ENCODE results near the gene DNAI2. TPM values are rescaled to one million over a fixed set of nuclear protein-coding genes. Genes with fewer than 3 reads are reported as not detected.

Gene DNAI2
- total RNA-seq, 1 donor from 2014 or later: not detected

GRCh38 chr17:74354123-74354522 is 80.1 kb downstream of the DNAI2 start:
- H3K9ac ChIP-seq (ENCODE audit: low read depth in 1 of 3, low read length in 3 of 3): no peak overlapping the region
- peaks cover 83 to 92% (median 88%) of the 10 kb centered on the region in 3 donors for H3K27me3 ChIP-seq (ENCODE audit: control insufficient read depth in 3 of 3, insufficient read depth in 3 of 3, low read length in 3 of 3)
- H3K9me3 ChIP-seq (ENCODE audit: control insufficient read depth in 3 of 3, low read length in 3 of 3): no peaks in the 10 kb centered on the region
- H3K4me3 ChIP-seq (ENCODE audit: low read length in 3 of 3): no peak overlapping the region
- H3K36me3 ChIP-seq (ENCODE audit: control insufficient read depth in 3 of 3, insufficient read depth in 3 of 3, low read length in 3 of 3): no peaks in the 10 kb centered on the region
- no peak overlapping the region for H3K27ac ChIP-seq (ENCODE audit: low read depth, low read length)
- peaks cover 2 to 8% (median 7%) of the 10 kb centered on the region in 3 donors for H3K4me1 ChIP-seq (ENCODE audit: control insufficient read depth in 3 of 3, insufficient read depth in 3 of 3, low read length in 3 of 3)

- peaks cover 82 to 91% (median 87%) of the 10 kb centered on the region in 3 donors for H3K27me3 ChIP-seq (ENCODE audit: control insufficient read depth in 3 of 3, insufficient read depth in 3 of 3, low read length in 3 of 3)
Observed at GRCh38 chr17:74354561-74354960, 80.5 kb downstream of the DNAI2 start.

DNA sequence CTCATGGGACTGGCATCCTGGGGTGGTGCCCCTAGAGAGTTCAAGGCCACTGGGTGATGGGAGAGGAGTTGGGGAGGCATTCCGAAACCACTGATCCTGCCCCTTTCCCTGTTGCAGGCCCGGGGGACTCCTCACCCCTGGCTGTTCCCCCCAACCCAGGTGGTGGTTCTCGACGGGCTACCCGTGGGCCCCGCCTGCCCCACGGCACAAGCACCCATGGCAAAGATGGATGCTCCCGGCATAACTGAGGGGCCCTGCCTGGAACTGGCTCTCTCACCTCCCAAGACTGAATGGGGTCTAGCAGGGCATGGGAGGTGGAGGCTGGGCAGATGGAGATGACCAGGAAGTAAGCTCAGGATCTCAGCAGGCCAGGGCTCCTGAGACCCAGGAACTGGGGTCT is 81.0 kb downstream of the DNAI2 start:
- no peaks in the 10 kb centered on the region for H3K9me3 ChIP-seq (ENCODE audit: control insufficient read depth in 3 of 3, low read length in 3 of 3)
- no peaks in the 10 kb centered on the region for H3K36me3 ChIP-seq (ENCODE audit: control insufficient read depth in 3 of 3, insufficient read depth in 3 of 3, low read length in 3 of 3)
- peaks cover 86 to 93% (median 91%) of the 10 kb centered on the region in 3 donors for H3K27me3 ChIP-seq (ENCODE audit: control insufficient read depth in 3 of 3, insufficient read depth in 3 of 3, low read length in 3 of 3)
- H3K4me3 ChIP-seq (ENCODE audit: low read length in 3 of 3): no peak overlapping the region
- no peak overlapping the region for H3K9ac ChIP-seq (ENCODE audit: low read depth in 1 of 3, low read length in 3 of 3)
- peaks cover 2 to 8% (median 7%) of the 10 kb centered on the region in 3 donors for H3K4me1 ChIP-seq (ENCODE audit: control insufficient read depth in 3 of 3, insufficient read depth in 3 of 3, low read length in 3 of 3)
- no peak overlapping the region for H3K27ac ChIP-seq (ENCODE audit: low read depth, low read length)

More at GRCh38 chr17:74354561-74354960, 80.5 kb downstream of the DNAI2 start:
- Histone ChIP-seq H3K4me3 (ENCODE audit: low read length in 3 of 3) (no peak overlapping the region), H3K27ac (ENCODE audit: low read depth, low read length) (no peak overlapping the region), H3K4me1 (ENCODE audit: control insufficient read depth in 3 of 3, insufficient read depth in 3 of 3, low read length in 3 of 3) (peaks cover 2 to 8% (median 7%) of the 10 kb centered on the region in 3 donors), H3K36me3 (ENCODE audit: control insufficient read depth in 3 of 3, insufficient read depth in 3 of 3, low read length in 3 of 3) (no peaks in the 10 kb centered on the region), H3K9me3 (ENCODE audit: control insufficient read depth in 3 of 3, low read length in 3 of 3) (no peaks in the 10 kb centered on the region), H3K9ac (ENCODE audit: low read depth in 1 of 3, low read length in 3 of 3) (no peak overlapping the region)

DNA sequence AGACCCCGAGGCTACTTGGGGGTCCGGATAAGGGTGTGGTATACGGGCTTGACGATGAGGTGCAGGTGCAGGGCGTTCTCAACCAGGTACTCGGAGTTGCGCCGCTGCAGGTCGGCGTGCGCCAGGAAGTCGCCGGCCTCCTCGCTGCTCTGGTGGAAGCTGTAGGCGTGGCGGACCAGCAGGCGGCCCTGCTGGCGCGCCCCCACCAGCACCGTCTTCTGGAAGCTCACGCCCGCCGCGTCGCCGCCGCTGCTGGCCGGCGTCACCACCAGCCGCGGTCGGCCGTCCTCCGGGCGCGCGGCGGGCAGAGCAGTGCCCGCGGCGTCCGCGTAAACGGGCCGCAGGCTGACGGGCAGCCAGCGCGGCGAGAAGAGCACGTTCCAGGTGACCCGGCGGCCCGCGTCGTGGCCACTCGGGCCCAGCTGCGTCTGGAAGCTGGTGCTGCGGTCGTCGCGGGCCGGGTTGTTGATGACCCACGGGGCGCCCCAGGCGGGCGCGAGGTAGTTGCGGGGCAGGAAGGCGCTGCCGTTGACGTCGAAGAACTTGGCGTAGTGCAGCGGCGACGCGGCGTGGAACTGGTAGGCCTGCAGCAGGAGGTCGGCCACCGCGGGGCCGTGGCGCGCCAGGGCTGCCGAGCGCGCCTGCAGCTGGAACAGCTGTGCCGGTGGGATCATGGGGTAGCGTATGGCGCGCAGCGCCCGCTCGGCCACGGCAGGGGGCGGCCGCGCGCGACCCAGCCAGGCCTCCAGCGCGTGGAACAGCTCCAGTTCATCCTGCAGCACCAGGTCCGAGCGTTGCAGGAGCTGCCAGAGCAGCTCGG is 82.8 kb downstream of the DNAI2 start:
- Histone ChIP-seq H3K9me3 (ENCODE audit: control insufficient read depth in 3 of 3, low read length in 3 of 3) (no peaks in the 10 kb centered on the region), H3K36me3 (ENCODE audit: control insufficient read depth in 3 of 3, insufficient read depth in 3 of 3, low read length in 3 of 3) (no peaks in the 10 kb centered on the region), H3K27ac (ENCODE audit: low read depth, low read length) (no peak overlapping the region), H3K4me1 (ENCODE audit: control insufficient read depth in 3 of 3, insufficient read depth in 3 of 3, low read length in 3 of 3) (peaks cover 2 to 9% (median 8%) of the 10 kb centered on the region in 3 donors), H3K9ac (ENCODE audit: low read depth in 1 of 3, low read length in 3 of 3) (no peak overlapping the region), H3K4me3 (ENCODE audit: low read length in 3 of 3) (peak overlapping the region in 2 of 3 donors; percentile 29 to 40), H3K27me3 (ENCODE audit: control insufficient read depth in 3 of 3, insufficient read depth in 3 of 3, low read length in 3 of 3) (peaks cover 92 to 96% (median 94%) of the 10 kb centered on the region in 3 donors)

GRCh38 chr17:74357466-74357809 is 83.4 kb downstream of the DNAI2 start:
- Histone ChIP-seq H3K36me3 (ENCODE audit: control insufficient read depth in 3 of 3, insufficient read depth in 3 of 3, low read length in 3 of 3) (no peaks in the 10 kb centered on the region), H3K4me1 (ENCODE audit: control insufficient read depth in 3 of 3, insufficient read depth in 3 of 3, low read length in 3 of 3) (peaks cover 2 to 10% (median 8%) of the 10 kb centered on the region in 3 donors), H3K4me3 (ENCODE audit: low read length in 3 of 3) (peak overlapping the region in 1 of 3 donors; percentile 40), H3K27ac (ENCODE audit: low read depth, low read length) (no peak overlapping the region), H3K27me3 (ENCODE audit: control insufficient read depth in 3 of 3, insufficient read depth in 3 of 3, low read length in 3 of 3) (peaks cover 86 to 94% (median 93%) of the 10 kb centered on the region in 3 donors), H3K9me3 (ENCODE audit: control insufficient read depth in 3 of 3, low read length in 3 of 3) (no peaks in the 10 kb centered on the region), H3K9ac (ENCODE audit: low read depth in 1 of 3, low read length in 3 of 3) (no peak overlapping the region)

- Histone ChIP-seq H3K27ac (ENCODE audit: low read depth, low read length) (no peak overlapping the region), H3K4me1 (ENCODE audit: control insufficient read depth in 3 of 3, insufficient read depth in 3 of 3, low read length in 3 of 3) (peaks cover 2 to 17% (median 13%) of the 10 kb centered on the region in 3 donors), H3K36me3 (ENCODE audit: control insufficient read depth in 3 of 3, insufficient read depth in 3 of 3, low read length in 3 of 3) (no peaks in the 10 kb centered on the region), H3K9ac (ENCODE audit: low read depth in 1 of 3, low read length in 3 of 3) (no peak overlapping the region), H3K4me3 (ENCODE audit: low read length in 3 of 3) (no peak overlapping the region), H3K9me3 (ENCODE audit: control insufficient read depth in 3 of 3, low read length in 3 of 3) (no peaks in the 10 kb centered on the region), H3K27me3 (ENCODE audit: control insufficient read depth in 3 of 3, insufficient read depth in 3 of 3, low read length in 3 of 3) (peaks cover 79 to 82% (median 81%) of the 10 kb centered on the region in 3 donors)
Observed at GRCh38 chr17:74358697-74359096, 84.7 kb downstream of the DNAI2 start.

DNA sequence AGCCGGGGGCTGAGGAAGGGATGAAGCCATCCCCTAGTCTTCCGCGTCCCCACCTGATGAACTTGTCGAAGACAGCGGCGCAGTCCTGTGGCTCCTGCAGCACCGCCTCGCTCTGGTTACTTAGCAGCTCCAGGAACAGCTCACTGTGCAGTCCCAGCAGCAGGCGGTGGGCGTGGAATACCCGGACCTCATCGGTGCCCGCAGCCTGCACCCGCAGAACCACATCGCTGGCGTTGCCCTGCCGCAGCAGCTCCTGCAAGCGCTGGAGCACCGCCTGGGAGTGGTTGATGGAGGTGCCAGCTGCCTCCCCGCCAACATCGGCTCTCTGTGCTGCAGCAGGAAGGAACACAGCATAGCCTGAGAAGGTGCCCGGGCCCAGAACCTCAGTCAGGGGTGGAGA is 85.9 kb downstream of the DNAI2 start:
- H3K4me1 ChIP-seq (ENCODE audit: control insufficient read depth in 3 of 3, insufficient read depth in 3 of 3, low read length in 3 of 3): peaks cover 2 to 17% (median 13%) of the 10 kb centered on the region in 3 donors
- H3K9me3 ChIP-seq (ENCODE audit: control insufficient read depth in 3 of 3, low read length in 3 of 3): no peaks in the 10 kb centered on the region
- H3K4me3 ChIP-seq (ENCODE audit: low read length in 3 of 3): no peak overlapping the region
- H3K27ac ChIP-seq (ENCODE audit: low read depth, low read length): no peak overlapping the region
- peaks cover 67 to 70% (median 69%) of the 10 kb centered on the region in 3 donors for H3K27me3 ChIP-seq (ENCODE audit: control insufficient read depth in 3 of 3, insufficient read depth in 3 of 3, low read length in 3 of 3)
- no peaks in the 10 kb centered on the region for H3K36me3 ChIP-seq (ENCODE audit: control insufficient read depth in 3 of 3, insufficient read depth in 3 of 3, low read length in 3 of 3)
- no peak overlapping the region for H3K9ac ChIP-seq (ENCODE audit: low read depth in 1 of 3, low read length in 3 of 3)

- H3K27ac ChIP-seq (ENCODE audit: low read depth, low read length): no peak overlapping the region
- H3K4me1 ChIP-seq (ENCODE audit: control insufficient read depth in 3 of 3, insufficient read depth in 3 of 3, low read length in 3 of 3): peaks cover 2 to 17% (median 13%) of the 10 kb centered on the region in 3 donors
- H3K4me3 ChIP-seq (ENCODE audit: low read length in 3 of 3): no peak overlapping the region
- H3K9ac ChIP-seq (ENCODE audit: low read depth in 1 of 3, low read length in 3 of 3): no peak overlapping the region
- H3K9me3 ChIP-seq (ENCODE audit: control insufficient read depth in 3 of 3, low read length in 3 of 3): no peaks in the 10 kb centered on the region
- H3K27me3 ChIP-seq (ENCODE audit: control insufficient read depth in 3 of 3, insufficient read depth in 3 of 3, low read length in 3 of 3): peaks cover 57 to 61% (median 60%) of the 10 kb centered on the region in 3 donors
- H3K36me3 ChIP-seq (ENCODE audit: control insufficient read depth in 3 of 3, insufficient read depth in 3 of 3, low read length in 3 of 3): no peaks in the 10 kb centered on the region
Observed at GRCh38 chr17:74360899-74361229, 86.8 kb downstream of the DNAI2 start.

DNA sequence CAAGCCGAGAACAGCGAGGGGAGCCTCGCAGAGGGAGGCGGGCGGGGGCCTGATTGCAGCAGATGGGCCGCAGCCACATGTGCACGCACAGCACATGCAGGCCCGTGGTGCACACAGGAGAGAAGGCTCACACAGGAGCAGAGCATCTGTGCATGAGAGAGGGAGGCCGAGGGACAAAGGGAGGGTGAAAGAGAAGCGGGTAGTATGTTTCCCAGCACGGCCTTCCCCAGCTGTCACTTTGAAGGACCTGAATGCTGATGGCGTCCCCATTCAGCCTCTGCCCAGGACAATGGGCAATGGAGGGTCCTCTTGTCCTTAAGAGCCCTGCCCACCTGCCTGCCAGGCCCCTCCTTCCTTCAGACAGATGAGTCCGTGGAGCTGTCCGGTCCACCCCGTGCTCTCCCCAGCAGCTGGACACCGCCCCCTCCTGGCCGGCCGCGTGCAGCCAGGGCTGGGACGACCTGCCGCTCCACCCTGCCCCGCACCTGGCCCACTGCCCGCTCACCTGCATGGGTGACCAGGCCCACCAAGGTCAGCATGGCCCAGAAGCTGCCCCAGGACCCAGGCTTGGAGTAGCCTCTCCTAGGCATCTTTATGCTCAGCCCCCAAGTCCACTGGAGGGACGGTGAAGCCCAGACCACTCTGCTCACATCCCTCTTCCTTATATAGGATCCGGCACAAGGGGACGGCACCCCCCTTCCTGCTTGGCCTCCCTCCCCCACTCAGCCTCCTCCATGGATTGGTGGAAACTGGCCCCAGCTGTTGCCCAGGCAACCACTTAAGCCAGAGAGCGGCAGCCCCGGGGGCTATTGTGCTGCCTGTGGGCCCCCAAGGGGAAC is 87.4 kb downstream of the DNAI2 start, which contains the start of gene BTBD17:
Gene BTBD17, minus strand, starts transcription at position 639 of the 839 bp plus-strand sequence. Its CDS starts 49 bp downstream, at position 590.
- no peak within 1 kb of the TSS for H3K27ac ChIP-seq (ENCODE audit: low read depth, low read length)
- no peaks in the 10 kb centered on the region for H3K9me3 ChIP-seq (ENCODE audit: control insufficient read depth in 3 of 3, low read length in 3 of 3)
- H3K4me1 ChIP-seq (ENCODE audit: control insufficient read depth in 3 of 3, insufficient read depth in 3 of 3, low read length in 3 of 3): peaks cover 2 to 17% (median 13%) of the 10 kb centered on the region in 3 donors
- H3K9ac ChIP-seq (ENCODE audit: low read depth in 1 of 3, low read length in 3 of 3): peak within 1 kb of the TSS in 1 of 3 donors; percentile 25
- peaks cover 51 to 55% (median 55%) of the 10 kb centered on the region in 3 donors for H3K27me3 ChIP-seq (ENCODE audit: control insufficient read depth in 3 of 3, insufficient read depth in 3 of 3, low read length in 3 of 3)
- no peaks in the 10 kb centered on the region for H3K36me3 ChIP-seq (ENCODE audit: control insufficient read depth in 3 of 3, insufficient read depth in 3 of 3, low read length in 3 of 3)
- no peak within 1 kb of the TSS for H3K4me3 ChIP-seq (ENCODE audit: low read length in 3 of 3)
